GM19099 (cell line): Measurements from ENCODE around the gene ASPA.

Source experiments
- POLR2A ChIP-seq: IDR thresholded peaks from 3 replicates; pipeline ENCODE4 v1.6.1; 2011; ENCODE audit warnings: low read depth; ENCODE audit not compliant: insufficient read length; ENCODE audit errors: extremely low read depth

ASPA gene

DNA sequence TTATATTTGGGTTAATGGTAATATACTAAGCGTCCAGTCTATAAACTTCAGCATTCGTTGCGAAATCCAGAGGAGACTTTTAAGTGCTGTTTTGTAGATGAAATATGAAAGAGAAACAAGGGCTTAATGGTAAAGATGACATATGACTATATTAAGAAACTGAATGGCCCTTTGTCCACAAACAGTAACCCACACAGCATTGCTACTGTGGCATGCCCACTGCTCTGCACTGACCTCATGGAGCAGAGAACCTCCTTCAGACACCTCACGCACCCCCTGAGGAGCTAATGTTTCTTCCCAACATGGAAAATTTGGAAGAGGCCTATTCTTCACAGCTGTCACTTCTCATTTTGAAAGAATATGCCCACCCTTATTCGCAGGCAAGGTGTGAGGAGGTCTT lies 26.7 kb downstream of the ASPA start:
- TF ChIP-seq POLR2A, result no peak

- no peak for TF ChIP-seq POLR2A
These were observed 27.5 kb downstream of the ASPA start for GRCh38 chr17:3503285-3503684.

DNA sequence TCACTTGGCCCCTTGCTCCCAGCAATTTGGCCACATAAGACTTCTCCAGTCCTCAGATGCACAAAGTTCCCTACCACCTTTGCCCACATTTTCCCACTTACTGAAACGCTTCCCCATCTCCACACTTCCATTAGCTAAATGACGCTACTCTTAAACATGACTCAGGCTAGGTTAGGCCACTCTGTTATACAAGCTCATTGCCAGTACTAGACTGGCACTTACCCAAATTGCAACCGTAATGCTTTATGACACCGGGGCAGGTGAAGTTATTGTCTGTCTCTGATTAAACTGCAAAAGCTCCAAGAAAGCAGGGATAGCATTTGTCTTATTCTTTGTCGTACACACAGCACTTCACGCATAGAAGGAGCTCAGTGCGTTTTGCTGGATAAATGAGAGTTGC lies 29.2 kb downstream of the ASPA start:
- TF ChIP-seq POLR2A, result no peak

- no peak for TF ChIP-seq POLR2A
These were observed 30.3 kb downstream of the ASPA start for GRCh38 chr17:3506054-3506453.

DNA sequence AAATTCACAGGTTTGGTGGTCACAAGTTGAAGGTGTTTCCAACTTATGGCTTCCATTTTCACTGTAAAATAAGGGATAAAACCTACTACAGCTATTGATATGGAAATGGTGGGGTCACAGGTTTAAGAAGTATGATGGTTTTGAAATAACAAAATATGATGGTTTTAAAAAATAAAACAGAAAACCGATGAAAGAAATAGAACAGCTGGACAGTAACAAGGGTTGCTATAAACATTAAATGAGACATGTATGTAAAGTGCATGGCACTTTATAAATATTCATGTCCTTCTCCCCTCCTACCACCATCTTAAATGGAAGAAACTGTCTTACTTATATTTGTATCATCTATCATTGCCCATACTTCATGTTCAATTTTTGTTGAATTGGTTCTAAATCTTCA lies 31.3 kb downstream of the ASPA start:
- no peak for TF ChIP-seq POLR2A

DNA sequence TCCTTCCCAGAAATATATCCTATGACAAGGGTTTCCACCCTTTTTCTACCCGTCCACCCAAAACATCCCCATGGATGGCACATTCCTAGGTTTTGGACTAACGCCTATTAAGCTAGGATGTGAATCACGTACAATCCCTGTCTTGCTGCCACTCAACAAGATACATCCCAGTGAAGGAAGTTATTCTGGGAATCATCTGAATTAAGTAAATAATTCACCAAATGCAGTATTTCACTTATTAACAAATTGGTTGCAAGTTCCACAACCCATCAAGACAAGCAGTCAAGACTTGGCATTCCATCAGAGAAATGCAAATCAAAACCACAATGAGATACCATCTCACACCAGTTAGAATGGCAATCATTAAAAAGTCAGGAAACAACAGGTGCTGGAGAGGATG lies 32.1 kb downstream of the ASPA start:
- TF ChIP-seq POLR2A, result no peak

DNA sequence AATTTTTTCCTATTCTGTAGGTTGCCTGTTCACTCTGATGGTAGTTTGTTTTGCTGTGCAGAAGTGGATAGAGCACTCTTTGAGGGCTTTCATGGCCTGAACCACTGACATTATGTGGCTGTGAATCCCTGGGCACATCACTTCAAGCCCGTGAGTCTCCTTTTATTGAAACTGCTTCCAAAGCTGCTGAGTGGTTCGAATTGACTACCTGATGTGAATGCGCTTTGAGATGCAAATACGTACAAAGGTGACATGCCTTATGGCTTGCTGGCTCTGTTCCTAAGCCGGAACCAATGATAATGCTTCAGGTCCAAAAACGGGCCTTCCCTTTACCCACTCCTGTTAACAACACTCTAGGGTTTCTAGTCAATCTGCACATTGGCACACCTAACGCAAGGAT lies 34.3 kb downstream of the ASPA start:
- no peak for TF ChIP-seq POLR2A

DNA sequence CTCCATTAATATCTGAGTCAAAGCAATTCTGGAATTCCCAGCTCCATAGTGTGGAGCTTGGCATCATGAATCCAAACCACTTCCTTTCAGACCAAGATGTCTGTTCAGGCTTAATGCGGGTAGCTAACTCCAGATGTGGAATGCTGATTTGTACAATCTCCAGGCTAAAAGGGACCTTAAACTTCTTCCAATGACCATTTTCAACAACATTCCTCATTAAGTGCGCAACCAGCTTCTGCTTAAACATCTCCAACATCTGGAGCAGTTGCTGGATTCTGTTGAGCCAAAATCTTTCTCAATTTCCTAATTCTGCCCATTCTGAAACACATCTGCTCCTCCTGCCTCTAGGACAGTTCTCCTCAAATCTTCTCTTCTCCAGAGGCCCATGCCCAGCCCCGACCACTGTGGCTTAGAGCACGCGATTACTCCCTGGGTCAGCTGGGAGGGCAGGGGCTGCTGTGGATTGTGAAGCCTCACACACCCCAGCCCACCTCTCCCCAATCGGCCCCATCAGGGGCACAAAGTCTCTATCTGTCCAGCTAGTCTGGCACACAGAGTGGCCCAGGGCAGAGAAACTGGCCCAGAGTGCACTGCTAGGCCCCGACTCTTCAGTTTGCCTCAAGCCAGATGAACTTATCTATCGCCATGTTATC lies 36.2 kb downstream of the ASPA start:
- no peak for TF ChIP-seq POLR2A

GRCh38 chr17:3512505-3513171 lies 36.8 kb downstream of the ASPA start:
- no peak for TF ChIP-seq POLR2A

- no peak for TF ChIP-seq POLR2A
These were observed 37.7 kb downstream of the ASPA start for GRCh38 chr17:3513305-3514035.

DNA sequence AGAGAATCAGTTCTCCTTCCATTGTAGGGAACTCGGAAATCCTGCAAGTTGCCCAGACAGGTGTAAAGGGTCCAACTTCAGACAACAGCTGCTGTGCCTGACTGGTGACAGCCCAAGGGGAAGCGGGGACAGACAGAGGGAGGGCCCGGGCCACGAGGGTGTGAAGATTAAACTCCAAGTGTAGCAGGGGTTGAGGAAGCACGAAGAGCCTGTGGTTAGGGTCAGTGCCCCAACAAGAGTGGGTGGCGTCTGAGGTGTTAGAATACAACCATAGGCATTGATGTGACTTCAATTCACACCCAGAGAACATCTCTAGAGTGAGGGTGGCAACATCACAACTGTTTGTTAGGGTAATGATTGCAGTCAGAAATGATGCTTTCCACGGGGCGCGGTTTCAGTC lies 39.1 kb downstream of the ASPA start:
- TF ChIP-seq POLR2A, result no peak

DNA sequence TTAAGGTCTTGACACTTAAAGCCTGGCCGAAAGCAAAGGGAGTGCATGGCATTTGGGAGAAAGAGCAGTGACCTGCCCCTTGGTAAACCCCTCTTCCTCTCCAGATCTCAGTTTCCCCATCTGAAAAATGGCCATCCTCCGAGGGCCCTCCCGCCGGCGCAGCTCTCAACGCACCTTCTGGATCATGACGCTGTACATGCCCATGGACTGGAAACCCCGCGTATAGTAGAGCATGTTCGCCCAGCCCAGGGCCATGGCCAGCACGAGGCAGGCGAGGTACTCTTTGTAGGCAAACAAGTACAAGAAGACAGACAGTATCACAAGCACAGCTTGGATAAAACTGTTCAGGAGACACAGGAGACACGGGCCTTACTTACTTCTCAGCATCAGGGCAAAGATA lies 48.2 kb downstream of the ASPA start:
- TF ChIP-seq POLR2A, result no peak

DNA sequence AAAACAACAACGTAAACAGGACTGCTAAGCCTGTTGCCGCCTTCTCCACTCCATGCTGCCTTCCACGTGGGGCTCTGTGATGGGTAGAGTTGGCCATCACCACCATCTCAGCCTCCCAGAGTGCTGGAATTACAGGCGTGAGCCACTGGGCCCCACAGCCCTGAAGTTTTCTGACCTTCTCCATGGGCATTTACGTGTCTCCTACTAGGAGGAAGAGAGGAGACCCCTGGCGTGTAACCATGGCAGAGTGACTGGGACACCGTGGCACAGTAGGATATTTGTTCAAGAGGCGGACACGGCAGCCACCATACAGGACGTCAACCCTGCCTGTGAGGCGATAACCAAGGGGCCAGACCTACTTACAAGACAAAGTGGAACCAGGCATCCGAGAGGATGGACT lies 50.7 kb downstream of the ASPA start:
- no peak for TF ChIP-seq POLR2A

GRCh38 chr17:3526971-3527370 lies 51.2 kb downstream of the ASPA start:
- TF ChIP-seq POLR2A, result no peak

GRCh38 chr17:3527468-3527867 lies 51.7 kb downstream of the ASPA start:
- no peak for TF ChIP-seq POLR2A

DNA sequence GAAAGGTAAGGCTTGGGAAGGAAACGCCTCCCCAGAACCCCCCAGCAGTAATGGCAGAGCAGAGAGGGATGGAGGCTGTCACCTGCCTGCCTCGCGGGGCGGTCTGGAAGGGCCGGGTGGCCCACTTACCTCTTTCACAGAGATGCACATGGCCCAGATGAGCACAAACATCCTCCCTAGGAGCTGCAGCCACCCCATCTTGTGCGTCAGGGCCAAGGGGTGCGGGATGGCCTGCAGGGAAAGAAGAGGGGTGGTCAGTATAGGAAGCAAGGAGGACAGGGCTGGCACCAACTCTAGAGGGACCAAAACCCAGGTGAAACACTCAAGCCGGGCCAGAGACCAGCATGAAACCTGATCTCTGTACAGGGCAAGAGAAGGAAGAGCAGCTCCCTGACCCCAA lies 52.1 kb downstream of the ASPA start:
- TF ChIP-seq POLR2A, result no peak
